Neural progenitor cell (in vitro differentiated cells): ENCODE data around the gene FMNL2.

ENCODE experiments used
- CTCF ChIP-seq: fragments of 200-600 bp; sonication (generic); IDR thresholded peaks from 2 replicates; pipeline ENCODE4 v1.5.1; 2017; ENCODE audit warnings: antibody characterized with exemption, mild to moderate bottlenecking
- EZH2 ChIP-seq: fragments of 200-600 bp; sonication (generic); IDR thresholded peaks from 2 replicates; pipeline ENCODE4 v1.6.1; 2017; ENCODE audit warnings: antibody characterized with exemption, mild to moderate bottlenecking, moderate library complexity

- TF ChIP-seq CTCF (no peak), EZH2 (no peak)
Measured at GRCh38 chr2:152606941-152607340, 272.0 kb downstream of the FMNL2 start.
